NCI-H69 (cell line): ENCODE results near the gene SLC22A12.

ENCODE experiments used
- DNase-seq: peaks from one replicate; lab custom pipeline; 2025; lab: John Stamatoyannopoulos, UW

The SLC22A12 gene

DNA sequence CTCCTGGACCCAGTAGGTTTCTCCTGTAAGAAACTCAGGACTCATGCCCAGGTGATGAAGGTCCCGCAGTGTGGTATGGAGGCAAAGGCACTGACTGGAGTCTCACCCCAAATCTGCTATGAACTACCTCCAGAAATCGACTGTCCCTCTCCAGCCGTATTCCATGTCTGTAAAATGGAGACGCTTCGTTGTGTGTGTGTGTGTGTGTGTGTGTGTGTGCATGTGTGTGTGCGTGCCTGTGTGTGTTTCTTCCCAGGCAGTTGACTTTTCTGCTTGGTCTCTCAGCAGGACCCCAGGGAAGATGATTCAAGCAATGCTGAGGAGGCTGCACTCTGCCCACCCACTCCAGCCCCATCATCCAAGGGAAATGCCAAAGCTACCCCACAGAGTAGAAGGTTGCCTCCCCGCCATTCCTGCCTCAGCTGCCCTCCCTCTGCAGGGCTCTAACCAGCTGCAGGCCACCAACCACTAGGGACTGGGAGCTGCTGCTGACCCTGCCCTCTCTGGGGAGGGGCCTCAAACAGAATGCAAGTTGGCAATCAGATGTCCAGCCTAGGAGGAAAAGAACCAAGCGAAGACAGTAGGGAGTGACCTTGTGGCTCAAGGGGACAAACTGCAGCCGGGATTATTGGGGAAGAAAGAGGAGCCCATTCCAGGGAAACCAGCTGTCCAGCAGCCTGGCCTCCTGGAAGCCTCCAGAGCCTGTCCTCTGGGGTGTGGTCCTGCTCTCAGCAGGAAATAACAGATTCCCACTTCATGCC lies 56.2 kb downstream of the SLC22A12 start:
- DNase-seq: no peak

DNA sequence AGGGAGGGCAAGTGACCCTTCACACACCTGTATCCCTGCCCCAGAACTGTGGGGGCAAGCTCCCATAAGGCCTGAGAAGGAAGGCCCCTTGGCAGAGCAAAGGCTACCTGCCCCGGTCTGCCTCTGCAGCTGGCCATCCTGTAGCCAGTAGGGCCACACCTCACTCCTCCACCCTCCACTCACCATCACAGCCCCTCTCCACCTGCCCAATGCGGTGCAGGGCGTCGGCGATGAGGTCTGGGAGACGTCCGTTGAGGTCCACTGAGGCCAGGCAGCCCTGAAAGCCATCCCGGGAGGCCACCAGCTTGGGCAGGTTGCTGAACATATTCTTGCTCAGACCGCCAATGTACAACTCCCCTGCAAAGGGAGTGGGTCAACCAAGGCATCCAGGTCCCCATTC lies 57.5 kb downstream of the SLC22A12 start:
- no peak for DNase-seq

DNA sequence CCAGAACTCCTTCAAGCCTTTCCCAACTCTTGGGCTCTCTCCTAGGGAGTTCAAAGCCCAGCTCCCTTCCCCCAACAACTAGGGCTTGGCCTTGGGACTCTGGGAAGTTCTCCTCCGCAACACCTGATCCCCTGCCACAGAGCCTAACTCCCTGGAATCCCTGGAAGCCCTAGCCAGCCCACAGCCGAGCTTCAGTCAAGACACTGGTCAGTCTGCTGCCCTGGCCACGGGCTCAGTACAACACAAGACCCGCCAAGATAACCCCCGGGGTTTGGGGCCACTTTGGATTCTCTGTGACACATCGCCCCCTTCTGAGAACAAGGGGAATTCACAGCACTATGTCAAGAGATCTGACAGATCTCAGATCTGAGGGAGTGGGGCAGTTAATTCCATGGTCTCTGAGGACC lies 58.3 kb downstream of the SLC22A12 start:
- DNase-seq: peak; percentile 48

DNA sequence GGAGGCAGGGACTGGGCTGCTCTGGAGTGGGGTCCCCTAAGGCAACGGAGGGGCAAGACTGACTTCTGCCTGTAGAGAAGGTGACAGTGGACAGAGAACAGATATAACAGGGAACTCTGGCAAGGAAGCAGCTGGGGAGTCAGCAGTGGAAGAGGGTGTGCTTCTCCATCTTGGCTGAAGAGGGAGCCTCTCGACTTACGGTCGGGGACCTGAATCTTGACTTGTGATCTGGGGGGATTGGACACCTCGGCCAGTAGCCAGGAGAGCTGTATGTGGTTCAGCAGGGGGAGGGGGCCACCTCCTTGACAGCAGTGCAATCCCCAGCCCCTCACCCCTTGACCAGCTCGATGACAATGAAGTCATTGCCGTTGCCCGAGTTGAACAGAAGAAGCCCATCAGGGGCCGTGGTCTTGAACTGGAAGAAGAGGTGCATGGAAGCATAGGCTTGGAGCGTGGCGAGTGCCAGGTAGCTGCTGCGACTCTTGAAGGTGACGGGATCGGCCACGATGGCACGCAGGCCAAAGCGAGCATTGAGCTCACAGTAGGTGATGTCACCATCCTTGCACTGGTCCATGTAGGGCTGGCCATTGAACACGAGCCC lies 60.0 kb downstream of the SLC22A12 start:
- DNase-seq: peak; percentile 40
